ENCODE data around the gene DAPK3. TPM values are rescaled to one million over a fixed set of nuclear protein-coding genes. Genes with fewer than 3 reads are reported as not detected.
"Not testable (repeated sequence)": the region's sequence is repeated elsewhere in the genome, so short reads cannot be mapped to it uniquely, and the experiment has no call there.

Gene DAPK3
- polyA plus RNA-seq, 3 donors = 13.7 to 32.1 (median 21.8) TPM

GRCh38 chr19:4012092-4012974, 41.4 kb upstream of the DAPK3 start:
- Mint-ChIP-seq H3K4me3 (no peak overlapping the region), H3K27ac (peak overlapping the region in 1 of 7 donors; percentile 26), H3K4me1 (peaks cover 35% of the 10 kb centered on the region), H3K36me3 (peaks cover 26 to 59% of the 10 kb centered on the region in 2 donors), H3K27me3 (ENCODE audit: low read depth in 3 of 3) (peaks cover 0 to 1% (median 0%) of the 10 kb centered on the region in 3 donors), H3K9me3 (peaks cover 0 to 2% (median 0%) of the 10 kb centered on the region in 7 donors)
- Histone ChIP-seq H3K79me2 (ENCODE audit: insufficient read depth, low read length) (peaks cover 91% of the 10 kb centered on the region), H3K4me1 (ENCODE audit: control insufficient read depth in 1 of 2, insufficient read depth in 2 of 2, low read length in 2 of 2) (peaks cover 12 to 31% of the 10 kb centered on the region in 2 donors), H3K9ac (ENCODE audit: insufficient read depth, low read length, poor library complexity, severe bottlenecking) (no peak overlapping the region), H3K27ac (ENCODE audit: low read depth in 1 of 2, low read length in 2 of 2) (no peak overlapping the region), H2AFZ (ENCODE audit: insufficient read depth, low read depth, low read length, poor library complexity, severe bottlenecking) (no peak overlapping the region), H3K27me3 (ENCODE audit: control insufficient read depth in 2 of 2, insufficient read depth in 2 of 2, low read length in 2 of 2) (no peaks in the 10 kb centered on the region), H3K4me3 (replicated peaks in 1 of 3; ENCODE audit: low read depth in 2 of 3, low read length in 3 of 3) (no peak overlapping the region), H3K4me2 (replicated peaks; ENCODE audit: extremely low read depth, low read length, poor library complexity, severe bottlenecking) (no peak overlapping the region), H4K20me1 (ENCODE audit: insufficient read depth, low read length) (peaks cover 93% of the 10 kb centered on the region), H3K9me3 (replicated peaks in 1 of 2; ENCODE audit: control insufficient read depth in 1 of 2, insufficient read depth in 1 of 2, low read length in 2 of 2) (no peaks in the 10 kb centered on the region), H3K36me3 (replicated peaks in 1 of 2; ENCODE audit: control insufficient read depth in 1 of 2, insufficient read depth in 2 of 2, low read length in 2 of 2) (peaks cover 44 to 63% of the 10 kb centered on the region in 2 donors)
- intact Hi-C loops (cut with micrococcal nuclease) = no loop called here
- no peak for TF ChIP-seq CTCF (IDR thresholded peaks at IDR 0.05)
- peak in 1 of 3 donors; percentile 5 for DNase-seq
- 95% methylated on average over 21 of the region's 27 CpGs for WGBS (ENCODE audit: insufficient coverage)

GRCh38 chr19:4011430-4011829, 40.5 kb upstream of the DAPK3 start:
- intact Hi-C loops (cut with micrococcal nuclease); H3K27ac ChIP-seq (ENCODE audit: low read depth in 1 of 2, low read length in 2 of 2); H3K9me3 ChIP-seq (replicated peaks in 1 of 2; ENCODE audit: control insufficient read depth in 1 of 2, insufficient read depth in 1 of 2, low read length in 2 of 2); H2AFZ ChIP-seq (ENCODE audit: insufficient read depth, low read depth, low read length, poor library complexity, severe bottlenecking); H3K4me2 ChIP-seq (replicated peaks; ENCODE audit: extremely low read depth, low read length, poor library complexity, severe bottlenecking); H3K4me3 ChIP-seq (replicated peaks in 1 of 3; ENCODE audit: low read depth in 2 of 3, low read length in 3 of 3); H3K27me3 ChIP-seq (ENCODE audit: control insufficient read depth in 2 of 2, insufficient read depth in 2 of 2, low read length in 2 of 2); H3K9me3 Mint-ChIP-seq; H3K27me3 Mint-ChIP-seq (ENCODE audit: low read depth in 3 of 3); DNase-seq; H3K4me3 Mint-ChIP-seq; H3K9ac ChIP-seq (ENCODE audit: insufficient read depth, low read length, poor library complexity, severe bottlenecking): not testable (repeated sequence)
- Mint-ChIP-seq H3K4me1 (peaks cover 37% of the 10 kb centered on the region), H3K27ac (peak overlapping the region in 2 of 7 donors; percentile 53 to 81), H3K36me3 (peaks cover 24 to 55% of the 10 kb centered on the region in 2 donors)
- peaks cover 84% of the 10 kb centered on the region for H4K20me1 ChIP-seq (ENCODE audit: insufficient read depth, low read length)
- H3K79me2 ChIP-seq (ENCODE audit: insufficient read depth, low read length) = peaks cover 89% of the 10 kb centered on the region
- WGBS (ENCODE audit: insufficient coverage) = 100% methylated on average over 3 of the region's 6 CpGs
- peaks cover 17 to 39% of the 10 kb centered on the region in 2 donors for H3K4me1 ChIP-seq (ENCODE audit: control insufficient read depth in 1 of 2, insufficient read depth in 2 of 2, low read length in 2 of 2)
- H3K36me3 ChIP-seq (replicated peaks in 1 of 2; ENCODE audit: control insufficient read depth in 1 of 2, insufficient read depth in 2 of 2, low read length in 2 of 2) = peaks cover 39 to 59% of the 10 kb centered on the region in 2 donors
